GM21717 (cell line): Measurements from ENCODE around the gene E2F3.
A peak's percentile ranks its signal among the peaks of the same experiment; 100 is the strongest.

Experiments used
- ATAC-seq: cut with Tn5 transposase; IDR thresholded peaks from one replicate; pipeline ENCODE4 v1.9.1; 2021; ENCODE audit warnings: mild to moderate bottlenecking, moderate library complexity; ENCODE audit not compliant: unreplicated experiment

Gene E2F3

GRCh38 chr6:20401205-20402091 is at the start of gene E2F3:
Gene E2F3 (plus strand): TSS chr6:20401879. CDS start chr6:20402233, 354 bp downstream.
- peak; percentile 87 for ATAC-seq

- no peak for ATAC-seq
Measured at GRCh38 chr6:20352346-20352745, 49.3 kb upstream of the E2F3 start.

GRCh38 chr6:20353134-20353533 is 48.5 kb upstream of the E2F3 start:
- ATAC-seq = no peak

- no peak for ATAC-seq
Measured at GRCh38 chr6:20354366-20354765, 47.3 kb upstream of the E2F3 start.

GRCh38 chr6:20360471-20361119 is 41.1 kb upstream of the E2F3 start:
- no peak for ATAC-seq

GRCh38 chr6:20362623-20363022 is 39.1 kb upstream of the E2F3 start:
- no peak for ATAC-seq

GRCh38 chr6:20364327-20364726 is 37.4 kb upstream of the E2F3 start:
- no peak for ATAC-seq

GRCh38 chr6:20365456-20365855 is 36.2 kb upstream of the E2F3 start:
- no peak for ATAC-seq

GRCh38 chr6:20366082-20366830 is 35.4 kb upstream of the E2F3 start:
- no peak for ATAC-seq

- ATAC-seq = no peak
Measured at GRCh38 chr6:20367743-20368485, 33.8 kb upstream of the E2F3 start.

GRCh38 chr6:20370393-20370792 is 31.3 kb upstream of the E2F3 start:
- ATAC-seq = no peak

- no peak for ATAC-seq
Measured at GRCh38 chr6:20370801-20371200, 30.9 kb upstream of the E2F3 start.

- no peak for ATAC-seq
Measured at GRCh38 chr6:20375436-20375835, 26.2 kb upstream of the E2F3 start.

- ATAC-seq = no peak
Measured at GRCh38 chr6:20377623-20378265, 23.9 kb upstream of the E2F3 start.

GRCh38 chr6:20379231-20379630 is 22.4 kb upstream of the E2F3 start:
- ATAC-seq = no peak

GRCh38 chr6:20386218-20386617 is 15.5 kb upstream of the E2F3 start:
- ATAC-seq = no peak

- ATAC-seq = no peak
Measured at GRCh38 chr6:20389066-20389465, 12.6 kb upstream of the E2F3 start.

GRCh38 chr6:20393297-20393696 is 8.4 kb upstream of the E2F3 start:
- ATAC-seq = no peak

- ATAC-seq = no peak
Measured at GRCh38 chr6:20399518-20399917, 2.2 kb upstream of the E2F3 start.

GRCh38 chr6:20400456-20401204 is 1.0 kb upstream of the E2F3 start:
- no peak for ATAC-seq
